NCI-H1092 treated with DMSO at 0.1 percent for 48 hours (cell line): Measurements from ENCODE around the gene PCCB.
"Not testable (repeated sequence)": the region's sequence is repeated elsewhere in the genome, so short reads cannot be mapped to it uniquely, and the experiment has no call there.

ENCODE experiments used
- DNase-seq: peaks from one replicate; lab custom pipeline; 2025; lab: John Stamatoyannopoulos, UW

Gene PCCB

DNA sequence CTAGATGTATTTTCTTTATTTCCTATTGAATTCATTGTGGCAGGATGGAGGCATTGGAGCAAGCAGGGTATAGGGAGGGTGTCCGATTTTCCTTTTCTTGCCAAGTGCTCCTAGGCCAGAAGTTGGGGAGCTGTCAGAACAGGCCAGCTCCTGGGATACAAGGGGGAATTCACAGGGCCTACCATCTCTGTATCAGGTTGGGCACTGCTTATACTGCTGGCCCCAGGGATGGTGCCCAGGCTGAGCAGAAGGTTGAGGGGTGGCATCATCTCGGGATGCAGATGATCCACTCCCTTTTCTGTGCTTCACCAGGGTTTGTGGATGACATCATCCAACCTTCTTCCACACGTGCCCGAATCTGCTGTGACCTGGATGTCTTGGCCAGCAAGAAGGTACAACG lies 79.5 kb downstream of the PCCB start:
- DNase-seq, result no peak

DNA sequence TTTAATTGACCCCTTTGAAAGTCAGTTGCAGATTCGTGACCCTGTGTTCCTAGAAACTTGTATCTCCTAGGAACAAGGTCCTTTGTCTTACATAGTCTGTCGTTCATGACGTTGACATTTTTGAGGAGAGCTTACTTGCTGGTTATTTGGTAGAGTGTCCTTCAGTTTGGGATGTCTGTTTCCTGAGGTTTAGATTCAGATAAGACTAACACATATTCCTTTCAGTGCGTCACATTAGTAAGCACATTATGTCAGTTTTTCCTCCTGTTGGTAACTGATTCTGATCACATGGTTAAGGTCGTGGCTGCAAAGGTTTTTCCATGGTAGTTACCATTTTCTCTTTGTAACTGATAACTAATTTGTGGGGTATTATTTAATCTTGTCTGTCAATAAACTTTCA lies 80.8 kb downstream of the PCCB start:
- DNase-seq, result no peak

- no peak for DNase-seq
Measured at GRCh38 chr3:136332302-136332701, 82.2 kb downstream of the PCCB start.

- DNase-seq, result no peak
Measured at GRCh38 chr3:136332776-136333175, 82.6 kb downstream of the PCCB start.

DNA sequence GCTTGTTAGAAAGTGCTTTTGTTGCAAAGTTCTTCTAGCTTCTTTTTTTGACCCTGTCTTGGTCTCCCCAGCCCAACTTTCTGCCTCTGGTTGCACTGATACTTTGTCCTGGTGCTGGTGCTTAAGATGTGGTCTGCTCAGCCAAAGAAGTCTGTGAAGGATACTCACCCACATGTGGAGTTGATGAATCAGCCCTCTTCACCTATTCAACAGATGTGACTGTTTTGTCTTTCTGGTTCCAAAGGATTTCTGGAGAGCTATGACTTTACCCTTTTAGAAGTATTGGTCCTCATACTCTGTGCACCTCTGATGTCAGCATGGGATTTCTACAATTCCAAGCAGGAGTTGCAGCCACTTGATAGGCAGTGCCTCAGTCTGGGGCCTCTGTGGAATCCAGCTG lies 84.1 kb downstream of the PCCB start:
- DNase-seq, result no peak

GRCh38 chr3:136334726-136335125 lies 84.6 kb downstream of the PCCB start:
- not testable (repeated sequence) for DNase-seq

DNA sequence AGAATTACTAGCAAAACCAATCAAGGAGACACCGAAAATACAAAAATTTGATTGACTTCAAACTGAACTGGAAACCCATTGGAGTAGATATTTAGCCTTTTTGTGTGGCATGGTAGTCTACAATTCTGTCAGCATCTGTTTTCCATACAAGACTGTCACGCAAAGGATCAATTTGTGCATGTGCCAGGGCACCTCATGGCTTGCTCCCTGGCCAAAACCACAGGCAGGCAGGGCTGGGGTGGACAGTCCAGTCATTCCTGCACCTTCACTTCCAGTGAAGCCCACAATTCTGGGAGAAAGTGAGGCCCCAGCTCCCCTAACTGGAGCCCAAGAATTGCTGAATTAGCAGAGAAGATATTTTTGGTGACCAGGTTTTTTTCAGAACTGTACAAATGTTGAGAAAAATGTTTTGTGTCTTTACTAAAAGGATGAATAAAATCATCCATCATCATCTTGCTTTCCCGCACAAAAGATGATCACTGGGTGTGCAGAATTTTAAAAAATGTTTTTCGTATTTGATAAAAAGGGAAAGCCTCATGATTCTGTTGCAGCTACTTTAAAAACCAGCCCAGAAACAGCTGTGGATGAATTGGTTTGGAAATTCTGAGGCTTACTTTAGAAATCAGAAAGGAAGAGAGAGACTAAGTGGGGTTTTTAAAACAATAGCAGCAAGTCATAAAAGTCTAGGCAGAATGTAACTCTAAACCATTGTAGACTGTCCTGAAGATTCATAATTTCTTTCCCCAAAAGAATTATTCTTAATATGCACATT lies 86.4 kb downstream of the PCCB start:
- DNase-seq, result no peak

GRCh38 chr3:136343446-136343845 lies 93.3 kb downstream of the PCCB start:
- no peak for DNase-seq

- no peak for DNase-seq
Measured at GRCh38 chr3:136343873-136344555, 93.9 kb downstream of the PCCB start.

DNA sequence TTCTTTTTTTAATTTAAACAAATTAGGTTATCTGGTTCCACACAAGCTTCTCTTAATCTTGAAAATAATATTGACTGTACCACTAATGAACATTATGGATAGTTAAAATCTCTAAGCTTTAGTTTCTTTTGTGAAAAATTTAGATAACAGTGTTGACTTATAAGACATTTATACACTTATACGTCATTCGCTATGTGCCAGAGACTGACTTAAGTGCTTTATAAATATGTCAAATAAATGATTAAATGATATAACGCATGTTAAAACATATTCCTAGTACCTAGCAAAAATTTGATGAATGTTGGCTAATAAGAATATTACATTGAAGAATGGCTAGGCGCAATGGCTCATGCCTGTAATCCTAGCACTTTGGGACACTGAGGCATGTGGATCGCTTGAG lies 96.3 kb downstream of the PCCB start:
- no peak for DNase-seq

DNA sequence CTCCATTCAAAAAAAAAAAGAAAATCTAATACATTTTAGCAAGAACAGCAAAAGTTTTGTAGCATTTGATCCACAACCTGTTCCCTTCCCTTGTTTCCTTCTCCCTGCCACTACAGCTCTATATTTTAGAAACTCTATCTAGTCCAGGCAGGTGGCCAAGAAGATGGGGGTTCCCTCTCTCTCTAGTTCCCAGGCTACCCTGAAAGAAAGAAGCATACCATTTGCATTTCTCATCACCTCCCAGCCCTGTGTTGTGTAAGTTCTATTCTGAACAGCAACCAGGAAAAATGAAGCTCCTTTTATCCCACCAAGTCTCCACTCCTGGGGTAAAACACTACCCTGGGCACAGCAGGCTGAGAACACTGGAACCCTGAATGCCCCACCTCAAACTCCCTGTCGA lies 100.0 kb downstream of the PCCB start:
- no peak for DNase-seq

DNA sequence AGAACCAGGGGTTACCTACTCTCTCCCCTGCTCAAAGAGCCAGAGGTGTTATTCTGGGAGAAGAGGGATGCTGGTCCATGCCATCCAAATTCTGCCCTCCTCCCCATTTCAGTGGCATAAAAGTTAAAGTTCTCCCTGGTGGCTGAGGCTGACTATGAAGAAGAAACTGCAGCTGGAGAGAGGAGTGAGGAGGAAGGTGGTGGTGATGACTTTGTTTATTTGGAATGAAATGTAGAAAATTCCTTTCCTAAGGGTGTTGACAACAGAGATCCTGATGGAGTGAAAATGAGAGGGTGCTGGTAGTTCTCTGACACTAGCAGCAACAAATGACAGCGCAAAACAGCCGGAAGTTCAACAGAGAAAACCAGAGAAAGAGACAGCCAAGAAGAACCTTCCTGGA lies 100.4 kb downstream of the PCCB start:
- DNase-seq, result no peak

DNA sequence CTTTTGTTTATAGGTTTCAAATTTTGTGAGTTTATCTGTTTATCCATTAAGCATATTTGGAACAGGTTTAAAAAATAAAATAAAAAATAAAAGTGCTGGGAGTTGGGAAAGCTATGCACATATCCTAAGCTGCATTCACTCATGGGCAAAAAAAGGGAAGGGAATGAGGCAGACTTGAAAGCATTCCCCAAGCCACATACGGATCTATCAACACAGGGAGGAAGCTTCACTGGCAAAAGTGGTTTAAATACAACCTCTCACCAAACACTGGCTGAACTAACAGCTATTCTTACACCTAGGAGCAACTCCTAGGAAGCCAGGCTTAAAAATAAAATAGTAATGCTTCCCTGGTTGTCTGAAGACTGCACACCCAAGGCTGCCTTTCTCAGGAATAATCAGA lies 101.2 kb downstream of the PCCB start:
- DNase-seq, result no peak

DNA sequence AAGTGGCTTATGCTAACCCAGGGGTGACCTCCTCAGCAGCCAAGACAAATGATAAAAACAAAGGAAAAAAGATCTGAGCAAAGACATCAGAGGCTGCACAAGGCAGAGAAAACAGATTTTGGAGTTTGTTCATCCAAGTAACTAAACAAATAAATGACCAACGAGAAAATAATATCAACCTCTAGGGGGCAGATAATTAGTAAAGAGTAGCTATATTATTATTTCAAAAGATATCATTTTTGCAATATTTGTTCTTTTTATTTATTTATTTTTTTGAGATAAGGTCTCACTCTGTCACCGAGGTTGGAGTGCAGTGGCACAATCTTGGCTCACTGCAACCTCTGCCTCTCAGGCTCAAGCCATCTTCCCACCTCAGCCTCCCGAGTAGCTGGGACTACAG lies 101.8 kb downstream of the PCCB start:
- no peak for DNase-seq

DNA sequence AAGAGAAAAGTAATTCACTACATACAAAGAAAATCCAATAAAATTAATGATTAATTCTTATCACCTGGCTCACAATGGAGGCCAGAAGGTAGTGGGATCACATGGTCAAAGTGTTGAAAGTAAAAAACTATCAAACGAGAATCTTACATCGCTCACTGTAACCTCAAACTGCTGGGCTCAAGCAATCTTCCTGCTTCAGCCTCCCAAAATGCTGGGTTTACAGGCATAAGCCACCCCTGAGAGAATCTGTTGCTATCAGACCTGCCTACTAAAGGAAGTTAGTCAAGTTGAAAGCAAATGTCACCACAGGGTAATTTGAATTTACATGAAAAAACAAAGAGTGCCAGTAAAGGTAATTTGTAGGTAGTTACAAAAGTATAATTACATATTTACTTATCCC lies 103.3 kb downstream of the PCCB start:
- no peak for DNase-seq

DNA sequence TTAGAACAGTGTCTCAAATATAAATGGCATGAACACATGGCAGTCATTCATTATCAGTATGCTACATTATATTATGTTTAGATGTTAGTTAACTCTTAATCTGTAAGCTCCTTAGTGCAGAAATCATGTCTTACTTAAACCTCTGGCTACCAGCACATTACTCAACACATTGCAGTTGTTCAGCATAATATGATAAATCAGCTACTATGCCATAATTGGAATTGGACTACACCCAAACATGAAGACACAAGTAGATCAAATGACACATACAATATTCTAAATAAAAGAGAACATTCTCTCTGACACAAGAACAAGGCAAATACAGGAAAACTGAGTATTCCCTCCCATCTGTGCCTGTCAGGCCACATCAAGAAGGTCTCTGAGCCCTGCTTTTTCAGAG lies 116.1 kb downstream of the PCCB start:
- DNase-seq, result peak; percentile 18

GRCh38 chr3:136375800-136376199 lies 125.7 kb downstream of the PCCB start:
- DNase-seq, result not testable (repeated sequence)

GRCh38 chr3:136377508-136377907 lies 127.4 kb downstream of the PCCB start:
- peak; percentile 0 for DNase-seq

- DNase-seq, result no peak
Measured at GRCh38 chr3:136378011-136378410, 127.9 kb downstream of the PCCB start.
